HS-27A (cell line): ENCODE data around the gene IGF1R.

ENCODE experiments used
- DNase-seq: peaks from one replicate; pipeline ENCODE4 v3.0.0-alpha.2; 2012; ENCODE audit warnings: low read depth, missing footprints

IGF1R gene

GRCh38 chr15:98705070-98705469, 56.7 kb downstream of the IGF1R start:
- no peak for DNase-seq

GRCh38 chr15:98706387-98706786, 58.0 kb downstream of the IGF1R start:
- DNase-seq: no peak

- no peak for DNase-seq
Observed at GRCh38 chr15:98706986-98707385, 58.6 kb downstream of the IGF1R start.

- DNase-seq: no peak
Observed at GRCh38 chr15:98708037-98708590, 59.8 kb downstream of the IGF1R start.

- DNase-seq: no peak
Observed at GRCh38 chr15:98711810-98712209, 63.5 kb downstream of the IGF1R start.

GRCh38 chr15:98712845-98713584, 64.7 kb downstream of the IGF1R start:
- no peak for DNase-seq

- DNase-seq: no peak
Observed at GRCh38 chr15:98713585-98714001, 65.3 kb downstream of the IGF1R start.

GRCh38 chr15:98714922-98715321, 66.6 kb downstream of the IGF1R start:
- no peak for DNase-seq

GRCh38 chr15:98715401-98715800, 67.1 kb downstream of the IGF1R start:
- no peak for DNase-seq

- no peak for DNase-seq
Observed at GRCh38 chr15:98715890-98716443, 67.6 kb downstream of the IGF1R start.

- DNase-seq: no peak
Observed at GRCh38 chr15:98717371-98717770, 69.0 kb downstream of the IGF1R start.

- no peak for DNase-seq
Observed at GRCh38 chr15:98717942-98718341, 69.6 kb downstream of the IGF1R start.

GRCh38 chr15:98718426-98719136, 70.2 kb downstream of the IGF1R start:
- DNase-seq: no peak

- peak; percentile 45 for DNase-seq
Observed at GRCh38 chr15:98719137-98719740, 70.9 kb downstream of the IGF1R start.

- DNase-seq: no peak
Observed at GRCh38 chr15:98720031-98720430, 71.7 kb downstream of the IGF1R start.

GRCh38 chr15:98720577-98721565, 72.5 kb downstream of the IGF1R start:
- DNase-seq: no peak

GRCh38 chr15:98722209-98722608, 73.9 kb downstream of the IGF1R start:
- no peak for DNase-seq

GRCh38 chr15:98722645-98723044, 74.3 kb downstream of the IGF1R start:
- DNase-seq: no peak

GRCh38 chr15:98723195-98723594, 74.9 kb downstream of the IGF1R start:
- no peak for DNase-seq

GRCh38 chr15:98724048-98724447, 75.7 kb downstream of the IGF1R start:
- DNase-seq: no peak

GRCh38 chr15:98724494-98724893, 76.2 kb downstream of the IGF1R start:
- no peak for DNase-seq
